ENCODE results near the gene BABAM2. TPM values are rescaled to one million over a fixed set of nuclear protein-coding genes. Genes with fewer than 3 reads are reported as not detected.

BABAM2 gene
- total and polyA plus RNA-seq, 9 of the 15 experiments (the other 6 are each of a cell fraction or from before 2014, with no cell fraction given) = 10.9 to 37.4 (median 25.6) TPM

DNA sequence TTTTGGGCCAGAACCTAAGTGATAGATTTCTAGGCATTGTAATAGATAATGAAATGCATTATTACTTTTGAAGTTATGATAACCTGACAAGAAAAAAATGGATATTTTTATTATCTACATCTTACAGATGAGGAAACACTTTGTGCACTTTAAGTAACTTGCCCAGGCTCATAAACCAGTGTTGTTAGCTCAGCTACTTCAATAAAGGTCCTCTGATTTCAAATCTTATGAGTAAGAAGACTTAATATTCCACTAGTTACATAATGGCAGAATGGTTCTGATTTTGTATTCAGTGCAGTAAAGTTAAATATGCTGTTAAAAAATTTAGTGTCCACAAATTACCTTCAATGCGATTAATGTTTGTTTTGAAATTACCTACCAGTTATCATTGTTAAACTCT lies 199.0 kb downstream of the BABAM2 start:
- intact Hi-C loops (cut with micrococcal nuclease) (no loop called here), in situ Hi-C loops (cut with MboI) (no loop called here)
- no peaks in the 10 kb centered on the region for H3K9me3 ChIP-seq (replicated peaks; ENCODE audit: control insufficient read depth, insufficient read depth, low read depth, low read length)
- no peaks in the 10 kb centered on the region for H4K20me1 ChIP-seq (replicated peaks; ENCODE audit: control insufficient read depth, insufficient read depth, low read length)
- FAIRE-seq = no peak
- no peak overlapping the region for H3K9ac ChIP-seq (ENCODE audit: insufficient read depth in 1 of 2, low read depth in 2 of 2, low read length in 2 of 2)
- no peaks in the 10 kb centered on the region for H3K9me1 ChIP-seq (ENCODE audit: control insufficient read depth, insufficient read depth, low read length)
- no peak overlapping the region for H3K4me3 ChIP-seq
- H2AFZ ChIP-seq (ENCODE audit: low read depth, low read length) = no peak overlapping the region
- no peak overlapping the region for H3K27ac ChIP-seq (ENCODE audit: extremely low read depth, low read depth, low read length)
- WGBS (ENCODE audit: insufficient coverage, low coverage, missing lambda C conversion rate) = 94% methylated on average over 1 of the region's 1 CpG
- no peak for DNase-seq (ENCODE audit: extremely low read depth in 1 of 4, low spot score in 3 of 4)
- ChIA-PET POLR2A (no interaction called here), CTCF (ENCODE audit: low intra/inter-chr PET ratio) (no interaction called here)
- H3K79me2 ChIP-seq (ENCODE audit: control insufficient read depth, insufficient read depth, low read length) = no peaks in the 10 kb centered on the region
- no peaks in the 10 kb centered on the region for H3K36me3 ChIP-seq (ENCODE audit: control insufficient read depth, insufficient read depth, low read length)
- H3K4me1 ChIP-seq (replicated peaks in 1 of 2; ENCODE audit: control insufficient read depth in 2 of 2, insufficient read depth in 2 of 2, low read length in 2 of 2) = no peaks in the 10 kb centered on the region
- no TSS peak for BruUV-seq (replicated peaks)
- no peak for TF ChIP-seq SIN3B (IDR thresholded peaks at IDR 0.05; ENCODE audit: low read depth)
- TF ChIP-seq, protein P1, sequence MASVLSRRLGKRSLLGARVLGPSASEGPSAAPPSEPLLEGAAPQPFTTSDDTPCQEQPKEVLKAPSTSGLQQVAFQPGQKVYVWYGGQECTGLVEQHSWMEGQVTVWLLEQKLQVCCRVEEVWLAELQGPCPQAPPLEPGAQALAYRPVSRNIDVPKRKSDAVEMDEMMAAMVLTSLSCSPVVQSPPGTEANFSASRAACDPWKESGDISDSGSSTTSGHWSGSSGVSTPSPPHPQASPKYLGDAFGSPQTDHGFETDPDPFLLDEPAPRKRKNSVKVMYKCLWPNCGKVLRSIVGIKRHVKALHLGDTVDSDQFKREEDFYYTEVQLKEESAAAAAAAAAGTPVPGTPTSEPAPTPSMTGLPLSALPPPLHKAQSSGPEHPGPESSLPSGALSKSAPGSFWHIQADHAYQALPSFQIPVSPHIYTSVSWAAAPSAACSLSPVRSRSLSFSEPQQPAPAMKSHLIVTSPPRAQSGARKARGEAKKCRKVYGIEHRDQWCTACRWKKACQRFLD (CRISPR knock-in tag; IDR thresholded peaks at IDR 0.05) = no peak
- TF ChIP-seq BCOR (IDR thresholded peaks at IDR 0.05) = no peak
- TF ChIP-seq FOXK2 (conservative IDR thresholded peaks at IDR 0.05 in 1 of 2, IDR thresholded peaks at IDR 0.05 in 1 of 2; ENCODE audit: low read depth in 2 of 2) = no peak
- TF ChIP-seq MEF2A (IDR thresholded peaks at IDR 0.05; ENCODE audit: control insufficient read depth, low read depth, low read length) = no peak
- TF ChIP-seq NFRKB (IDR thresholded peaks at IDR 0.05; ENCODE audit: low read depth) = no peak
- TF ChIP-seq TCF3 (CRISPR knock-in tag; IDR thresholded peaks at IDR 0.05) = no peak
- no peak for TF ChIP-seq NBN (IDR thresholded peaks at IDR 0.05; ENCODE audit: low read depth)
- no peak for TF ChIP-seq NFYB (IDR thresholded peaks at IDR 0.05; ENCODE audit: extremely low read depth, insufficient read length)
- TF ChIP-seq, protein P2, sequence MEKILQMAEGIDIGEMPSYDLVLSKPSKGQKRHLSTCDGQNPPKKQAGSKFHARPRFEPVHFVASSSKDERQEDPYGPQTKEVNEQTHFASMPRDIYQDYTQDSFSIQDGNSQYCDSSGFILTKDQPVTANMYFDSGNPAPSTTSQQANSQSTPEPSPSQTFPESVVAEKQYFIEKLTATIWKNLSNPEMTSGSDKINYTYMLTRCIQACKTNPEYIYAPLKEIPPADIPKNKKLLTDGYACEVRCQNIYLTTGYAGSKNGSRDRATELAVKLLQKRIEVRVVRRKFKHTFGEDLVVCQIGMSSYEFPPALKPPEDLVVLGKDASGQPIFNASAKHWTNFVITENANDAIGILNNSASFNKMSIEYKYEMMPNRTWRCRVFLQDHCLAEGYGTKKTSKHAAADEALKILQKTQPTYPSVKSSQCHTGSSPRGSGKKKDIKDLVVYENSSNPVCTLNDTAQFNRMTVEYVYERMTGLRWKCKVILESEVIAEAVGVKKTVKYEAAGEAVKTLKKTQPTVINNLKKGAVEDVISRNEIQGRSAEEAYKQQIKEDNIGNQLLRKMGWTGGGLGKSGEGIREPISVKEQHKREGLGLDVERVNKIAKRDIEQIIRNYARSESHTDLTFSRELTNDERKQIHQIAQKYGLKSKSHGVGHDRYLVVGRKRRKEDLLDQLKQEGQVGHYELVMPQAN (IDR thresholded peaks at IDR 0.05; ENCODE audit: borderline replicate concordance) = no peak
- TF ChIP-seq KLF10 (CRISPR knock-in tag; IDR thresholded peaks at IDR 0.05) = no peak
- no peak for TF ChIP-seq ZNF668 (CRISPR knock-in tag; IDR thresholded peaks at IDR 0.05)
- TF ChIP-seq, protein P3, sequence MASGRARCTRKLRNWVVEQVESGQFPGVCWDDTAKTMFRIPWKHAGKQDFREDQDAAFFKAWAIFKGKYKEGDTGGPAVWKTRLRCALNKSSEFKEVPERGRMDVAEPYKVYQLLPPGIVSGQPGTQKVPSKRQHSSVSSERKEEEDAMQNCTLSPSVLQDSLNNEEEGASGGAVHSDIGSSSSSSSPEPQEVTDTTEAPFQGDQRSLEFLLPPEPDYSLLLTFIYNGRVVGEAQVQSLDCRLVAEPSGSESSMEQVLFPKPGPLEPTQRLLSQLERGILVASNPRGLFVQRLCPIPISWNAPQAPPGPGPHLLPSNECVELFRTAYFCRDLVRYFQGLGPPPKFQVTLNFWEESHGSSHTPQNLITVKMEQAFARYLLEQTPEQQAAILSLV (tag; IDR thresholded peaks at IDR 0.05) = no peak
- TF ChIP-seq, protein P4, sequence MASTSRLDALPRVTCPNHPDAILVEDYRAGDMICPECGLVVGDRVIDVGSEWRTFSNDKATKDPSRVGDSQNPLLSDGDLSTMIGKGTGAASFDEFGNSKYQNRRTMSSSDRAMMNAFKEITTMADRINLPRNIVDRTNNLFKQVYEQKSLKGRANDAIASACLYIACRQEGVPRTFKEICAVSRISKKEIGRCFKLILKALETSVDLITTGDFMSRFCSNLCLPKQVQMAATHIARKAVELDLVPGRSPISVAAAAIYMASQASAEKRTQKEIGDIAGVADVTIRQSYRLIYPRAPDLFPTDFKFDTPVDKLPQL (IDR thresholded peaks at IDR 0.05; ENCODE audit: extremely low read depth, insufficient read length) = no peak
- TF ChIP-seq ZKSCAN3 (CRISPR knock-in tag; IDR thresholded peaks at IDR 0.05) = no peak
- H3K4me2 ChIP-seq (ENCODE audit: insufficient read depth, low read length) = no peak overlapping the region
- no peaks in the 10 kb centered on the region for H3K27me3 ChIP-seq (ENCODE audit: control insufficient read depth in 2 of 2, insufficient read depth in 2 of 2, low read length in 2 of 2)
- no peak for ATAC-seq
